H1 (cell line): ENCODE data around the gene MAP3K10. TPM values are rescaled to one million over a fixed set of nuclear protein-coding genes. Genes with fewer than 3 reads are reported as not detected.

ENCODE experiments used
- CTCF ChIA-PET: fragments of 300-600 bp; sonication (Branson Sonifier 250); formaldehyde crosslinking; loops from one replicate; lab custom pipeline; 2021; ENCODE audit not compliant: partially characterized antibody; lab: Charles Lee
- POLR2A ChIA-PET: fragments of 300-600 bp; sonication (Branson Sonifier 250); formaldehyde crosslinking; loops from one replicate; lab custom pipeline; 2021; ENCODE audit warnings: inconsistent platforms; ENCODE audit not compliant: partially characterized antibody; lab: Charles Lee
- DNase-seq, 2 experiments: peaks; one replicate each; pipeline versions ENCODE4 v3.0.0 to v3.0.0-alpha.2; 2010 to 2022; ENCODE audit warnings: low spot score in 2 of 2, low read depth in 1 of 2, mixed read lengths in 1 of 2
- FAIRE-seq: peaks from 2 replicates; lab custom pipeline; 2011; peaks lifted over from hg19 to GRCh38; lab: Jason Lieb, UNC
- H2AFZ ChIP-seq: 2 replicates; pipeline ENCODE4 v1.8.1; 2012; ENCODE audit warnings: low read length, inconsistent platforms
- H2AK5ac ChIP-seq: 2 replicates; pipeline ENCODE4 v1.6.1; 2013; ENCODE audit warnings: low read depth, low read length
- H2BK120ac ChIP-seq: replicated peaks from 2 replicates; pipeline ENCODE3; 2013; ENCODE audit warnings: low read depth, low read length, inconsistent platforms
- H2BK12ac ChIP-seq: 2 replicates; pipeline ENCODE4 v1.6.1; 2013; ENCODE audit warnings: low read depth, low read length
- H2BK15ac ChIP-seq: 2 replicates; pipeline ENCODE4 v1.6.1; 2013; ENCODE audit warnings: low read length
- H2BK20ac ChIP-seq: 2 replicates; pipeline ENCODE4 v1.6.1; 2013; ENCODE audit warnings: low read length
- H2BK5ac ChIP-seq: 2 replicates; pipeline ENCODE4 v1.6.1; 2013; ENCODE audit warnings: low read depth, low read length
- H3K14ac ChIP-seq: 2 replicates; pipeline ENCODE4 v1.6.1; 2013; ENCODE audit warnings: inconsistent platforms; ENCODE audit not compliant: insufficient read length
- H3K18ac ChIP-seq: 2 replicates; pipeline ENCODE4 v1.6.1; 2013; ENCODE audit warnings: low read length; ENCODE audit errors: extremely low read depth
- H3K23ac ChIP-seq: 2 replicates; pipeline ENCODE4 v1.6.1; 2013; ENCODE audit warnings: inconsistent platforms; ENCODE audit not compliant: insufficient read length
- H3K23me2 ChIP-seq: 2 replicates; pipeline ENCODE4 v1.6.1; 2013; ENCODE audit warnings: low read depth, low read length
- H3K27ac ChIP-seq: 2 replicates; pipeline ENCODE4 v1.6.1; 2011; ENCODE audit warnings: low read depth, low read length, inconsistent platforms
- H3K27me3 ChIP-seq, 4 experiments: replicated peaks in 1 of 4; 1 replicate in 1 of 4; 2 replicates in 3 of 4; pipeline versions ENCODE4 v1.6.1 to v1.8.1; 2011 to 2013; ENCODE audit warnings: low read length in 3 of 4, mild to moderate bottlenecking in 3 of 4, inconsistent platforms in 2 of 4, mixed read lengths in 2 of 4, moderate library complexity in 1 of 4; ENCODE audit not compliant: control insufficient read depth in 3 of 4, insufficient read depth in 3 of 4; ENCODE audit errors: extremely low read depth in 1 of 4
- H3K36me3 ChIP-seq, 4 experiments: 2 replicates each; pipeline versions ENCODE4 v1.6.1 to v1.8.1; 2011 to 2013; ENCODE audit warnings: mild to moderate bottlenecking in 4 of 4, low read length in 3 of 4, moderate library complexity in 2 of 4, control low read depth in 1 of 4, inconsistent platforms in 1 of 4; ENCODE audit not compliant: insufficient read depth in 4 of 4, control insufficient read depth in 2 of 4
- H3K4ac ChIP-seq: replicated peaks from 2 replicates; pipeline ENCODE3; 2013; ENCODE audit warnings: low read length, low read depth, mixed read lengths, inconsistent platforms; ENCODE audit not compliant: insufficient read length
- H3K4me1 ChIP-seq, 4 experiments: replicated peaks in 1 of 4; 1 replicate in 1 of 4; 2 replicates in 3 of 4; pipeline versions ENCODE4 v1.6.1 to v1.8.1; 2011 to 2013; ENCODE audit warnings: low read length in 3 of 4, inconsistent platforms in 2 of 4, mixed read lengths in 1 of 4; ENCODE audit not compliant: insufficient read depth in 4 of 4, control insufficient read depth in 3 of 4
- H3K4me2 ChIP-seq, 2 experiments: 2 replicates each; pipeline versions ENCODE4 v1.6.1 to v1.8.1; 2011 to 2013; ENCODE audit warnings: low read depth in 2 of 2, low read length in 2 of 2, control low read depth in 1 of 2, inconsistent platforms in 1 of 2, mild to moderate bottlenecking in 1 of 2; ENCODE audit not compliant: insufficient read depth in 1 of 2
- H3K4me3 ChIP-seq, 4 experiments: fragments of 200-600, 300-600 bp in 1 of 4; sonication (generic), shearing (Covaris generic), sonication (Bioruptor Twin) in 1 of 4; 2 replicates each; pipeline versions ENCODE4 v1.5.1 to v1.8.1; 2011 to 2016; ENCODE audit warnings: low read length in 4 of 4, low read depth in 3 of 4, control low read depth in 2 of 4, inconsistent platforms in 2 of 4, mild to moderate bottlenecking in 2 of 4, mixed read lengths in 1 of 4, moderate library complexity in 1 of 4; ENCODE audit not compliant: insufficient read depth in 2 of 4; ENCODE audit errors: extremely low read depth in 1 of 4
- H3K56ac ChIP-seq: replicated peaks from 2 replicates; pipeline ENCODE3; 2013; ENCODE audit warnings: low read depth, mild to moderate bottlenecking, mixed read lengths, low read length, inconsistent platforms; ENCODE audit not compliant: insufficient read length
- H3K79me1 ChIP-seq: 2 replicates; pipeline ENCODE4 v1.6.1; 2013; ENCODE audit warnings: low read depth, low read length, control low read depth
- H3K79me2 ChIP-seq, 2 experiments: 2 replicates each; pipeline versions ENCODE4 v1.6.1 to v1.8.1; 2012 to 2013; ENCODE audit warnings: low read length in 2 of 2, mild to moderate bottlenecking in 2 of 2, inconsistent platforms in 1 of 2; ENCODE audit not compliant: insufficient read depth in 2 of 2, control insufficient read depth in 1 of 2
- H3K9ac ChIP-seq, 4 experiments: replicated peaks in 1 of 4; 1 replicate in 1 of 4; 2 replicates in 3 of 4; pipeline versions ENCODE4 v1.6.1 to v1.8.1; 2011 to 2013; ENCODE audit warnings: low read depth in 3 of 4, low read length in 3 of 4, control low read depth in 2 of 4, mild to moderate bottlenecking in 2 of 4, moderate library complexity in 2 of 4, inconsistent platforms in 1 of 4; ENCODE audit errors: extremely low read depth in 1 of 4
- H3K9me3 ChIP-seq, 2 experiments: 2 replicates each; pipeline versions ENCODE4 v1.6.1 to v1.8.1; 2012 to 2013; ENCODE audit warnings: mild to moderate bottlenecking in 2 of 2, moderate library complexity in 2 of 2, control low read depth in 1 of 2, inconsistent platforms in 1 of 2, low read depth in 1 of 2, low read length in 1 of 2, mixed read lengths in 1 of 2; ENCODE audit not compliant: insufficient read depth in 2 of 2
- H4K20me1 ChIP-seq, 2 experiments: replicated peaks in 1 of 2; 2 replicates each; pipeline versions ENCODE3 to v1.8.1; 2011 to 2013; ENCODE audit warnings: inconsistent platforms in 2 of 2, low read length in 2 of 2, mild to moderate bottlenecking in 1 of 2; ENCODE audit not compliant: insufficient read depth in 2 of 2, control insufficient read depth in 1 of 2
- H4K5ac ChIP-seq: 2 replicates; pipeline ENCODE4 v1.6.1; 2013; ENCODE audit warnings: low read length, low read depth, mixed read lengths, inconsistent platforms; ENCODE audit not compliant: insufficient read length
- H4K8ac ChIP-seq: 2 replicates; pipeline ENCODE4 v1.8.0; 2013; ENCODE audit warnings: mild to moderate bottlenecking, moderate library complexity, low read length, inconsistent platforms; ENCODE audit not compliant: insufficient read depth; ENCODE audit errors: extremely low read depth
- H4K91ac ChIP-seq: replicated peaks from 2 replicates; pipeline ENCODE3; 2013; ENCODE audit warnings: low read length, mixed read lengths, inconsistent platforms; ENCODE audit not compliant: insufficient read length
- ASH2L ChIP-seq: fragments of 200-600, 300-600 bp; sonication (generic); IDR thresholded peaks from one replicate; pipeline ENCODE4 v1.7.1; 2017; ENCODE audit warnings: low read length
- BACH1 ChIP-seq: IDR thresholded peaks from 2 replicates; pipeline ENCODE4 v1.6.1; 2012; ENCODE audit warnings: low read length, improper control_type of control experiment
- BRCA1 ChIP-seq: IDR thresholded peaks from 2 replicates; pipeline ENCODE4 v1.6.1; 2012; ENCODE audit warnings: low read depth, low read length, improper control_type of control experiment
- CBX5 ChIP-seq: fragments of 300-800, 300-1000 bp; sonication (generic); IDR thresholded peaks from 2 replicates; pipeline ENCODE4 v1.7.1; 2016; ENCODE audit warnings: antibody characterized with exemption, low read length, low read depth
- HDAC2 ChIP-seq, 2 experiments: fragments of 300-600 bp in 1 of 2; sonication (generic) in 1 of 2; IDR thresholded peaks; 2 replicates each; pipeline ENCODE4 v1.6.1; 2011 to 2012; ENCODE audit warnings: low read depth in 2 of 2, low read length in 2 of 2, mild to moderate bottlenecking in 2 of 2, moderate library complexity in 2 of 2, borderline replicate concordance in 1 of 2, inconsistent platforms in 1 of 2
- KDM4A ChIP-seq: IDR thresholded peaks from one replicate; pipeline ENCODE4 v1.7.1; 2012; ENCODE audit warnings: low read depth, mild to moderate bottlenecking, moderate library complexity, low read length, inconsistent platforms; ENCODE audit not compliant: severe bottlenecking
- MAFK ChIP-seq: IDR thresholded peaks from 2 replicates; pipeline ENCODE4 v1.6.1; 2012; ENCODE audit warnings: low read depth, mild to moderate bottlenecking, improper control_type of control experiment, low read length
- POLR2A ChIP-seq, 2 experiments: IDR thresholded peaks; 1 replicate in 1 of 2; 2 replicates in 1 of 2; pipeline ENCODE4 v1.6.1; 2011; ENCODE audit warnings: low read depth in 2 of 2, low read length in 2 of 2, mild to moderate bottlenecking in 2 of 2; ENCODE audit errors: control extremely low read depth in 1 of 2
- RXRA ChIP-seq: IDR thresholded peaks from 2 replicates; pipeline ENCODE4 v1.6.1; 2011; ENCODE audit warnings: low read depth, mild to moderate bottlenecking, low read length, moderate library complexity; ENCODE audit not compliant: insufficient read depth
- SAP30 ChIP-seq: fragments of 300-600 bp; sonication (generic); IDR thresholded peaks from 2 replicates; pipeline ENCODE4 v1.7.1; 2012; ENCODE audit warnings: low read length, moderate library complexity, mild to moderate bottlenecking, inconsistent platforms; ENCODE audit not compliant: insufficient read depth, insufficient replicate concordance
- SP1 ChIP-seq: IDR thresholded peaks from 2 replicates; pipeline ENCODE4 v1.6.1; 2011; ENCODE audit warnings: low read depth, low read length
- TEAD4 ChIP-seq: IDR thresholded peaks from 2 replicates; pipeline ENCODE4 v1.6.1; 2012; ENCODE audit warnings: low read depth, low read length, inconsistent platforms, mixed read lengths
- WGBS, 2 experiments: shearing (Covaris generic) in 1 of 2; methylation state at CpG; one replicate each; pipeline versions ENCODE4 v1.1.6 to v1.1.7; 2013 to 2015; ENCODE audit warnings: low lambda C conversion rate in 2 of 2, mixed read lengths in 2 of 2, inconsistent platforms in 1 of 2, low coverage in 1 of 2, missing lambda C conversion rate in 1 of 2; ENCODE audit not compliant: insufficient replicate concordance in 2 of 2, insufficient coverage in 1 of 2, insufficient read length in 1 of 2; ENCODE audit errors: extremely low coverage in 1 of 2, missing lambda C conversion rate in 1 of 2; 5-methylcytosine and 5-hydroxymethylcytosine counted together
- polyA plus RNA-seq, 7 experiments: library from polyadenylated mRNA; depleted of rRNA in 3 of 7; stranded (reverse) in 5 of 7; unstranded in 2 of 7; fragments of >200 nt in 5 of 7; fragments of 200-250 nt in 2 of 7; gene quantifications; 1 replicate in 5 of 7; 2 replicates in 1 of 7; 4 replicates in 1 of 7; pipeline versions ENCODE4 v1.2.1 to v1.2.3, GENCODE V29; 2011 to 2013; ENCODE audit warnings: missing spikeins in 2 of 7, mixed read lengths in 2 of 7
- total RNA-seq: library from RNA; stranded (reverse); fragmentation: NEBNext Ultra II Directional; extraction: Animal tissue kit (Norgen Biotek cat#: 25700); gene quantifications from 2 replicates; pipeline ENCODE4 v1.2.1, GENCODE V29; 2021
- TF ChIP-seq, protein P1 (sequence below): IDR thresholded peaks from 2 replicates; pipeline ENCODE4 v1.6.1; 2012; ENCODE audit warnings: inconsistent platforms

The MAP3K10 gene
- total and polyA plus RNA-seq, 2 of the 8 experiments (the other 6 are each of a cell fraction or from before 2014, with no cell fraction given), result 4.9 to 15.9 TPM

DNA sequence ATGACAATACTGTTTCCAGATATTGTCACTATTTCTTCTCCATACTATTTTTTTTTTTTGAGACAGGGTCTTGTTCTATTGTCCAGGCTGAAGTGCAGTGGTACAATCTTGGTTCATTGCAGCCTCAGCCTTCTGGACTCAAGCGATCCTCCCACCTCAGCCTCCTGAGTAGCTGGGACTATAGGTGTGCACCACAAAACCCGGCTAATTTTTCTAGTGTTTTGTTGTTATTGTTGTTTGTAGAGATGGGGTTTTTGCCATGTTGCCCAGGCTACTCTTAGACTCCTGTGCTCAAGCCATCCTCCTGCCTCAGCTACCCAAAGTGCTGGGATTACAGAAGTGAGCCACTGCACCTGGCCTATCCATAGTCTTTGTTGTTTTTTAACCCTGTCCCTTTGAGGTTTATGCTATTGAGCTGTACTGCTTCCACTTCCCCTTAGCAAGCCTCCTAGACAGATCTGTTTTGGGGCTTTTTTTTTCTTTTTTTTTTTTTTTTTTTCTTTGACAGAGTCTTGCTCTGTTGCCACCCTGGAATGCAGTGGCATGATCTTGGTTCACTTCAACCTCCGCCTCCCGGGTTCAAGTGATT, 27.6 kb upstream of the MAP3K10 start:
- Histone ChIP-seq H2BK12ac (no peak overlapping the region), H3K27me3 (no peaks in the 10 kb centered on the region; a peak in 1 of 7 replicates), H4K8ac (no peak overlapping the region), H2BK15ac (no peak overlapping the region), H3K4me1 (no peaks in the 10 kb centered on the region), H3K23ac (no peak overlapping the region), H3K9me3 (peaks cover 0 to 3% of the 10 kb centered on the region in 2 experiments; a peak in 1 of 4 replicates), H3K4me2 (no peak overlapping the region), H2AK5ac (no peak overlapping the region), H3K4me3 (no peak overlapping the region), H2AFZ (no peak overlapping the region), H3K23me2 (no peaks in the 10 kb centered on the region), H3K56ac (no peak overlapping the region), H3K4ac (no peak overlapping the region), H4K5ac (no peak overlapping the region), H2BK20ac (no peak overlapping the region), H3K79me2 (no peaks in the 10 kb centered on the region), H3K79me1 (no peaks in the 10 kb centered on the region), H3K36me3 (no peaks in the 10 kb centered on the region), H3K9ac (no peak overlapping the region), H3K27ac (no peak overlapping the region), H2BK5ac (no peak overlapping the region), H4K91ac (no peak overlapping the region), H4K20me1 (no peaks in the 10 kb centered on the region), H3K14ac (no peak overlapping the region), H3K18ac (no peak overlapping the region), H2BK120ac (no peak overlapping the region)
- FAIRE-seq, result no peak
- DNase-seq, result no peak
- ChIA-PET POLR2A (no interaction called here), CTCF (interaction anchor here (0.6 to 4.9 kb wide), 5 partner anchors 14 to 54 kb away, joined by 3 to 53 read pairs (median 3); no protein-coding TSS in a partner anchor)
- TF ChIP-seq CBX5 (no peak), RXRA (no peak), HDAC2 (IDR thresholded peaks at IDR 0.05; ENCODE audit: borderline replicate concordance in 1 of 2, low read depth in 2 of 2, low read length in 2 of 2) (no peak), ASH2L (no peak), BRCA1 (no peak), MAFK (no peak), KDM4A (no peak), TEAD4 (no peak), POLR2A (IDR thresholded peaks at IDR 0.05; ENCODE audit: control extremely low read depth in 1 of 2, low read depth in 2 of 2, low read length in 2 of 2) (no peak), SP1 (no peak), SAP30 (no peak), BACH1 (no peak)
- TF ChIP-seq, protein P1, sequence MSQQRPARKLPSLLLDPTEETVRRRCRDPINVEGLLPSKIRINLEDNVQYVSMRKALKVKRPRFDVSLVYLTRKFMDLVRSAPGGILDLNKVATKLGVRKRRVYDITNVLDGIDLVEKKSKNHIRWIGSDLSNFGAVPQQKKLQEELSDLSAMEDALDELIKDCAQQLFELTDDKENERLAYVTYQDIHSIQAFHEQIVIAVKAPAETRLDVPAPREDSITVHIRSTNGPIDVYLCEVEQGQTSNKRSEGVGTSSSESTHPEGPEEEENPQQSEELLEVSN, result no peak
- 96% methylated on average over 4 of the region's 4 CpGs; no CpG with 5 or more reads in 1 of the 2 experiments for WGBS, 2 experiments
